DOHH2 (cell line): ENCODE results near the gene TRRAP.

Source experiments
- H3F3A ChIP-seq: fragments of 200-600 bp; sonication (generic), shearing (Covaris generic); 2 replicates; pipeline ENCODE4 v1.6.0; 2016; ENCODE audit warnings: antibody characterized with exemption, mild to moderate bottlenecking; ENCODE audit not compliant: control insufficient read depth, insufficient read depth
- H3K27ac ChIP-seq: fragments of 200-600 bp; sonication (generic); 2 replicates; pipeline ENCODE4 v1.5.1; 2014; ENCODE audit warnings: low read depth, mild to moderate bottlenecking, low read length, moderate library complexity
- H3K27me3 ChIP-seq: fragments of 200-600 bp; sonication (generic); 2 replicates; pipeline ENCODE4 v1.6.1; 2014; ENCODE audit warnings: mild to moderate bottlenecking, low read length, mixed read lengths; ENCODE audit not compliant: control insufficient read depth
- H3K36me3 ChIP-seq: fragments of 200-600 bp; sonication (generic); 2 replicates; pipeline ENCODE4 v1.6.1; 2014; ENCODE audit warnings: mild to moderate bottlenecking, low read length, moderate library complexity, mixed read lengths; ENCODE audit not compliant: control insufficient read depth
- H3K4me1 ChIP-seq: fragments of 200-600 bp; sonication (generic); 2 replicates; pipeline ENCODE4 v1.6.1; 2014; ENCODE audit warnings: mild to moderate bottlenecking, low read length, mixed read lengths; ENCODE audit not compliant: control insufficient read depth
- H3K4me2 ChIP-seq: fragments of 200-600 bp; sonication (generic); 2 replicates; pipeline ENCODE4 v1.6.0; 2014; ENCODE audit warnings: mild to moderate bottlenecking, low read length, moderate library complexity
- H3K4me3 ChIP-seq: fragments of 200-600 bp; sonication (generic); 2 replicates; pipeline ENCODE4 v1.5.1; 2014; ENCODE audit warnings: mild to moderate bottlenecking, low read length, mixed read lengths
- H3K79me2 ChIP-seq: fragments of 200-600 bp; sonication (generic); 2 replicates; pipeline ENCODE4 v1.6.1; 2014; ENCODE audit warnings: mild to moderate bottlenecking, low read length, mixed read lengths; ENCODE audit not compliant: control insufficient read depth
- H3K9me2 ChIP-seq: fragments of 200-600 bp; sonication (generic); replicated peaks from 2 replicates; pipeline ENCODE4 v1.6.1; 2014; ENCODE audit warnings: mild to moderate bottlenecking, low read length, mixed read lengths; ENCODE audit not compliant: control insufficient read depth
- H3K9me3 ChIP-seq: fragments of 200-600 bp; sonication (generic); 2 replicates; pipeline ENCODE4 v1.6.1; 2014; ENCODE audit warnings: antibody characterized with exemption, low read length, mixed read lengths; ENCODE audit not compliant: control insufficient read depth, insufficient read depth
- H4K20me1 ChIP-seq: fragments of 200-600 bp; sonication (generic); 2 replicates; pipeline ENCODE4 v1.6.0; 2014; ENCODE audit warnings: low read depth, mild to moderate bottlenecking, antibody characterized with exemption, low read length, moderate library complexity; ENCODE audit not compliant: control insufficient read depth, insufficient read depth
- EZH2phosphoT487 ChIP-seq: fragments of 200-600 bp; sonication (generic); IDR thresholded peaks from 2 replicates; pipeline ENCODE4 v1.6.1; 2017; ENCODE audit warnings: borderline replicate concordance, mild to moderate bottlenecking, antibody characterized with exemption, low read length, moderate library complexity, mixed read lengths
- TF ChIP-seq, protein P1 (sequence below): fragments of 200-600 bp; sonication (generic); IDR thresholded peaks from one replicate; pipeline ENCODE4 v1.5.1; 2014; ENCODE audit warnings: antibody characterized with exemption, mild to moderate bottlenecking, low read depth, low read length; ENCODE audit not compliant: poor library complexity, severe bottlenecking

Gene TRRAP

GRCh38 chr7:98848918-98849317, 29.4 kb upstream of the TRRAP start:
- no peaks in the 10 kb centered on the region for H4K20me1 ChIP-seq
- no peaks in the 10 kb centered on the region for H3F3A ChIP-seq
- peaks cover 6% of the 10 kb centered on the region for H3K4me1 ChIP-seq
- no peaks in the 10 kb centered on the region for H3K36me3 ChIP-seq
- H3K27me3 ChIP-seq = peaks cover 16% of the 10 kb centered on the region
- H3K79me2 ChIP-seq = no peaks in the 10 kb centered on the region
- H3K9me3 ChIP-seq = no peaks in the 10 kb centered on the region
- H3K4me2 ChIP-seq = no peak overlapping the region
- no peaks in the 10 kb centered on the region for H3K9me2 ChIP-seq
- no peak for TF ChIP-seq EZH2phosphoT487
- TF ChIP-seq, protein P1, sequence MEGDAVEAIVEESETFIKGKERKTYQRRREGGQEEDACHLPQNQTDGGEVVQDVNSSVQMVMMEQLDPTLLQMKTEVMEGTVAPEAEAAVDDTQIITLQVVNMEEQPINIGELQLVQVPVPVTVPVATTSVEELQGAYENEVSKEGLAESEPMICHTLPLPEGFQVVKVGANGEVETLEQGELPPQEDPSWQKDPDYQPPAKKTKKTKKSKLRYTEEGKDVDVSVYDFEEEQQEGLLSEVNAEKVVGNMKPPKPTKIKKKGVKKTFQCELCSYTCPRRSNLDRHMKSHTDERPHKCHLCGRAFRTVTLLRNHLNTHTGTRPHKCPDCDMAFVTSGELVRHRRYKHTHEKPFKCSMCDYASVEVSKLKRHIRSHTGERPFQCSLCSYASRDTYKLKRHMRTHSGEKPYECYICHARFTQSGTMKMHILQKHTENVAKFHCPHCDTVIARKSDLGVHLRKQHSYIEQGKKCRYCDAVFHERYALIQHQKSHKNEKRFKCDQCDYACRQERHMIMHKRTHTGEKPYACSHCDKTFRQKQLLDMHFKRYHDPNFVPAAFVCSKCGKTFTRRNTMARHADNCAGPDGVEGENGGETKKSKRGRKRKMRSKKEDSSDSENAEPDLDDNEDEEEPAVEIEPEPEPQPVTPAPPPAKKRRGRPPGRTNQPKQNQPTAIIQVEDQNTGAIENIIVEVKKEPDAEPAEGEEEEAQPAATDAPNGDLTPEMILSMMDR = no peak
- no peak overlapping the region for H3K4me3 ChIP-seq
- no peak overlapping the region for H3K27ac ChIP-seq

DNA sequence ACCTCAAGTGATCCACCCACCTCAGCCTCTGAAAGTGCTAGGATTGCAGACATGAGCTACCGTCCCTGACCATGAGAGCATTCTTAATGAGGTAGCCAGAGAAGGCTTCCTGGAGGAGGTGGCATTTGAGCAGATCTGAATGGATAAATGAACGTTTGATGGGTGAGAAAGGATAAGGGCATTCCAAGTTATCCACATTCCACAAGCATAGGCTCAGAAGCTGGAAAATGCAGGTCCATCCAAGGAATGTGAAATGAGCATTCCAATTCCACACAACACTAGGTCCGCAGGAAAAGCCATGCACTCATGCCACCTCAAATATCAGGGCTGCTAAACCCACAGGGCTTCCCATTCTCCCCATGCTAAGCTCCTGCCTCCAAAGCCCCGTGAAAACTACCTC, 25.5 kb upstream of the TRRAP start:
- Histone ChIP-seq H3F3A (no peaks in the 10 kb centered on the region), H3K79me2 (no peaks in the 10 kb centered on the region), H3K9me3 (no peaks in the 10 kb centered on the region), H3K27me3 (peaks cover 24% of the 10 kb centered on the region), H3K9me2 (no peaks in the 10 kb centered on the region), H3K4me2 (no peak overlapping the region), H3K4me1 (peaks cover 6% of the 10 kb centered on the region), H3K36me3 (no peaks in the 10 kb centered on the region), H4K20me1 (no peaks in the 10 kb centered on the region), H3K4me3 (no peak overlapping the region), H3K27ac (no peak overlapping the region)
- TF ChIP-seq, protein P1 = no peak
- no peak for TF ChIP-seq EZH2phosphoT487

DNA sequence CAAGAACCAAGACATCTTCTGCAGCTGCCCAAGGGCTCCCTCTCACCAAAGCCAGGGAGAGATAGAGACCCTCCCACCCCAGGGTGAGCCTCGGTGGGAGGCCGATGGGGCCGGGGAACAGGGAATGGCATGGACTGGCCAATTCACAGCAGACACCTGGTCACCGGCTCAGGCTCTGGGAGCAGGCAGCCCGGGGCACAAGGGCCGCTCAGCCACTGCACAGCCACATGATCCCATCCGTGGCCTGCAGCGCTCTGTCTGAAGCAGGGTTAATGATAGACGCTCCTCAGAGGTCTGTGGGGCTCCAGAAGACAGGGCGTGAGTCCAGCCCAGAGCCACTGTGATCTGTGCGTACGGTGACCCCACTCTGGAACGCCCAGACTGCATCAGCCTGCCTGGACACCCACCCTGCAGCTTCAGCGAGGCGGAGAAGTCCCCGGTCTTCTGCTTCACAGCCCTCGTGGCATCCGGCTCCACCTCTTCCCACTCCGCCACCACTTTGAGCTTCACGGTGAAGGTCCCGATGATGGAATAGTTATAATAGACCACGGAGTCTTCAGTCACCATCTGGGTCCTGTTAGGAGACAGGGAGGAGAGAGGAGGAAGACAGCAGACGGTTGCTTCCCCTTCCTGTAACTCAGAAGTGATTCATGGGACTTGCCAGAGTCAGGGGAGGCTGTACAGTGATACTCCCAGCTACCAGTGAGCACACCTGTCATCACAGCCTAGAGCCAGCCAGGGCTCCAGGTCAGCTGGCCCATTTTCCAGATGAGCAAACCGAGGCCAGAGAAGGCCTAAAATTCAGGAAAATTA, 22.5 kb upstream of the TRRAP start:
- Histone ChIP-seq H3K27ac (no peak overlapping the region), H3K4me2 (no peak overlapping the region), H3K36me3 (no peaks in the 10 kb centered on the region), H3K4me1 (peaks cover 6% of the 10 kb centered on the region), H3K27me3 (peaks cover 37% of the 10 kb centered on the region), H3K79me2 (no peaks in the 10 kb centered on the region), H3K4me3 (no peak overlapping the region), H3K9me2 (no peaks in the 10 kb centered on the region), H4K20me1 (no peaks in the 10 kb centered on the region), H3F3A (no peaks in the 10 kb centered on the region), H3K9me3 (no peaks in the 10 kb centered on the region)
- TF ChIP-seq, protein P1 = no peak
- TF ChIP-seq EZH2phosphoT487 = no peak
